GM12875 (cell line): ENCODE results near the gene TEDC1.

Experiments
- H3K4me3 ChIP-seq: one replicate; pipeline ENCODE4 v1.5.1; 2011; ENCODE audit warnings: low read depth, low read length, control low read depth
- CTCF ChIP-seq: IDR thresholded peaks from 2 replicates; pipeline ENCODE4 v1.5.1; 2011; ENCODE audit warnings: low read depth, mild to moderate bottlenecking, control low read depth, inconsistent platforms, low read length, moderate library complexity, borderline replicate concordance; ENCODE audit not compliant: insufficient read depth

The TEDC1 gene

GRCh38 chr14:105480199-105480746, 10.8 kb upstream of the TEDC1 start:
- no peak overlapping the region for H3K4me3 ChIP-seq
- no peak for TF ChIP-seq CTCF

GRCh38 chr14:105480807-105481801, 9.9 kb upstream of the TEDC1 start:
- peak overlapping the region; percentile 5 for H3K4me3 ChIP-seq
- TF ChIP-seq CTCF = peak; percentile 99

GRCh38 chr14:105481886-105482457, 9.1 kb upstream of the TEDC1 start:
- H3K4me3 ChIP-seq = no peak overlapping the region
- no peak for TF ChIP-seq CTCF

- H3K4me3 ChIP-seq = no peak overlapping the region
- TF ChIP-seq CTCF = no peak
Observed at GRCh38 chr14:105482486-105483110, 8.4 kb upstream of the TEDC1 start.

- H3K4me3 ChIP-seq = no peak overlapping the region
- no peak for TF ChIP-seq CTCF
Observed at GRCh38 chr14:105483300-105484068, 7.6 kb upstream of the TEDC1 start.
